ENCODE results near the gene PRR23E.

Gene PRR23E

GRCh38 chr3:127165036-127165435 lies 27.9 kb upstream of the PRR23E start:
- no peak for DNase-seq

- no peak for DNase-seq
These were observed 27.0 kb upstream of the PRR23E start for GRCh38 chr3:127165694-127166485.

GRCh38 chr3:127166501-127167065 lies 26.3 kb upstream of the PRR23E start:
- DNase-seq = no peak

GRCh38 chr3:127167315-127168043 lies 25.5 kb upstream of the PRR23E start:
- DNase-seq = no peak

- DNase-seq = no peak
These were observed 24.7 kb upstream of the PRR23E start for GRCh38 chr3:127168271-127168670.

GRCh38 chr3:127170814-127171213 lies 22.1 kb upstream of the PRR23E start:
- no peak for DNase-seq

GRCh38 chr3:127171320-127171719 lies 21.6 kb upstream of the PRR23E start:
- no peak for DNase-seq

GRCh38 chr3:127171721-127172120 lies 21.2 kb upstream of the PRR23E start:
- DNase-seq = no peak

GRCh38 chr3:127172211-127172610 lies 20.7 kb upstream of the PRR23E start:
- DNase-seq = no peak

GRCh38 chr3:127172781-127173515 lies 20.0 kb upstream of the PRR23E start:
- peak in 2 of 3 donors; percentile 14 to 16 for DNase-seq

GRCh38 chr3:127173516-127174166 lies 19.3 kb upstream of the PRR23E start:
- DNase-seq = no peak

- no peak for DNase-seq
These were observed 18.6 kb upstream of the PRR23E start for GRCh38 chr3:127174284-127174683.

GRCh38 chr3:127174715-127175140 lies 18.2 kb upstream of the PRR23E start:
- DNase-seq = no peak

- DNase-seq = no peak
These were observed 17.7 kb upstream of the PRR23E start for GRCh38 chr3:127175272-127175671.

- DNase-seq = no peak
These were observed 15.7 kb upstream of the PRR23E start for GRCh38 chr3:127177226-127177625.

- DNase-seq = no peak
These were observed 12.1 kb upstream of the PRR23E start for GRCh38 chr3:127180859-127181258.

- DNase-seq = no peak
These were observed 10.5 kb upstream of the PRR23E start for GRCh38 chr3:127182431-127182830.

GRCh38 chr3:127182848-127183714 lies 9.8 kb upstream of the PRR23E start:
- DNase-seq = no peak

GRCh38 chr3:127183931-127184869 lies 8.7 kb upstream of the PRR23E start:
- DNase-seq = no peak

- DNase-seq = no peak
These were observed 8.1 kb upstream of the PRR23E start for GRCh38 chr3:127184870-127185216.

GRCh38 chr3:127185268-127185667 lies 7.7 kb upstream of the PRR23E start:
- DNase-seq = no peak
